WTC11 (cell line): Measurements from ENCODE around the gene ADIG. TPM values are rescaled to one million over a fixed set of nuclear protein-coding genes. Genes with fewer than 3 reads are reported as not detected.

Source experiments
- ATAC-seq: fragments of 200-7000 bp; cut with Tn5 transposase; 2 replicates; pipeline ENCODE4 v1.10.0; 2021; ENCODE audit warnings: mild to moderate bottlenecking, moderate library complexity
- CTCF ChIA-PET: fragments of 300-600 bp; sonication (Branson Sonifier 250); formaldehyde crosslinking; loops from one replicate; lab custom pipeline; 2021; ENCODE audit warnings: antibody characterized with exemption; lab: Charles Lee
- POLR2A ChIA-PET: fragments of 350-600 bp; sonication (Branson Sonifier 250); formaldehyde crosslinking; loops from one replicate; lab custom pipeline; 2021; ENCODE audit warnings: antibody characterized with exemption; lab: Charles Lee
- DNase-seq: peaks from one replicate; pipeline ENCODE4 v3.0.0; 2021; ENCODE audit warnings: low spot score
- H3K27ac Mint-ChIP-seq: 2 replicates; pipeline ENCODE4 v1.8.0; 2021; ENCODE audit warnings: mixed read lengths
- H3K27me3 Mint-ChIP-seq: 2 replicates; pipeline ENCODE4 v1.8.0; 2021; ENCODE audit warnings: low read depth, mild to moderate bottlenecking, moderate library complexity, mixed read lengths
- H3K36me3 Mint-ChIP-seq: 2 replicates; pipeline ENCODE4 v1.8.0; 2021; ENCODE audit warnings: mixed read lengths
- H3K4me1 Mint-ChIP-seq: 2 replicates; pipeline ENCODE4 v1.8.0; 2022; ENCODE audit warnings: mixed read lengths
- H3K4me3 Mint-ChIP-seq: 2 replicates; pipeline ENCODE4 v1.8.0; 2021; ENCODE audit warnings: mild to moderate bottlenecking, moderate library complexity, mixed read lengths
- H3K9me3 Mint-ChIP-seq: 2 replicates; pipeline ENCODE4 v1.8.0; 2021; ENCODE audit warnings: mixed read lengths
- ATF1 ChIP-seq: sonication (generic); formaldehyde crosslinking; IDR thresholded peaks from 2 replicates; pipeline ENCODE4 v1.8.1; 2023; ENCODE audit warnings: mild to moderate bottlenecking, moderate library complexity, missing genetic modification reagents
- ELF4 ChIP-seq: sonication (generic); formaldehyde crosslinking; IDR thresholded peaks from 2 replicates; pipeline ENCODE4 v1.8.1; 2022; ENCODE audit warnings: low read depth, mild to moderate bottlenecking, moderate library complexity, missing genetic modification reagents
- FOXP1 ChIP-seq: sonication (generic); formaldehyde crosslinking; IDR thresholded peaks from 2 replicates; pipeline ENCODE4 v1.8.0; 2022; ENCODE audit warnings: missing genetic modification reagents, mild to moderate bottlenecking, moderate library complexity, borderline replicate concordance
- JAZF1 ChIP-seq: fragments of 250-450 bp; sonication (Bioruptor Pico); IDR thresholded peaks from 2 replicates; pipeline ENCODE4 v1.9.0; 2021; ENCODE audit warnings: moderate library complexity, mild to moderate bottlenecking, inconsistent platforms
- KAT7 ChIP-seq: sonication (generic); formaldehyde crosslinking; IDR thresholded peaks from 2 replicates; pipeline ENCODE4 v1.8.1; 2023; ENCODE audit warnings: missing genetic modification reagents, mild to moderate bottlenecking, borderline replicate concordance
- MXD4 ChIP-seq: fragments of 250-450 bp; sonication (Bioruptor Pico); IDR thresholded peaks from 2 replicates; pipeline ENCODE4 v1.8.0; 2021; ENCODE audit warnings: mild to moderate bottlenecking, moderate library complexity, borderline replicate concordance
- NFE2L1 ChIP-seq: sonication (generic); formaldehyde crosslinking; IDR thresholded peaks from 2 replicates; pipeline ENCODE4 v1.8.1; 2023; ENCODE audit warnings: missing genetic modification reagents
- NFYB ChIP-seq: sonication (generic); formaldehyde crosslinking; conservative IDR thresholded peaks from 2 replicates; pipeline ENCODE4 v1.8.0; 2022; ENCODE audit warnings: low read depth, missing genetic modification reagents
- NR1H2 ChIP-seq: sonication (generic); formaldehyde crosslinking; IDR thresholded peaks from 2 replicates; pipeline ENCODE4 v1.9.0; 2021; ENCODE audit warnings: mild to moderate bottlenecking, moderate library complexity, missing genetic modification reagents
- NR3C1 ChIP-seq: sonication (generic); formaldehyde crosslinking; conservative IDR thresholded peaks from 2 replicates; pipeline ENCODE4 v1.8.1; 2023; ENCODE audit warnings: low read depth, mild to moderate bottlenecking, missing genetic modification reagents
- ZBTB21 ChIP-seq: sonication (generic); formaldehyde crosslinking; IDR thresholded peaks from 2 replicates; pipeline ENCODE4 v1.8.1; 2023; ENCODE audit warnings: mild to moderate bottlenecking, missing genetic modification reagents, borderline replicate concordance
- ZNF232 ChIP-seq: sonication (generic); formaldehyde crosslinking; IDR thresholded peaks from 2 replicates; pipeline ENCODE4 v1.8.0; 2022; ENCODE audit warnings: mild to moderate bottlenecking, missing genetic modification reagents
- ZNF423 ChIP-seq: fragments of 250-450 bp; sonication (Bioruptor Pico); IDR thresholded peaks from 2 replicates; pipeline ENCODE4 v2.1.2; 2022; ENCODE audit warnings: mild to moderate bottlenecking, moderate library complexity
- total RNA-seq: library from RNA; stranded (reverse); gene quantifications from 3 replicates; pipeline ENCODE4 v1.2.3, GENCODE V29; 2021
- TF ChIP-seq, protein P1 (sequence below): sonication (generic); formaldehyde crosslinking; IDR thresholded peaks from 2 replicates; pipeline ENCODE4 v1.8.0; 2023; ENCODE audit warnings: mild to moderate bottlenecking, missing genetic modification reagents
- TF ChIP-seq, protein P2 (sequence below): sonication (generic); formaldehyde crosslinking; IDR thresholded peaks from 2 replicates; pipeline ENCODE4 v1.8.1; 2022; ENCODE audit warnings: mild to moderate bottlenecking, moderate library complexity, missing genetic modification reagents
- TF ChIP-seq, protein P3 (sequence below): sonication (generic); formaldehyde crosslinking; IDR thresholded peaks from 2 replicates; pipeline ENCODE4 v1.8.1; 2022; ENCODE audit warnings: low read depth, mild to moderate bottlenecking, moderate library complexity, missing genetic modification reagents, borderline replicate concordance
- TF ChIP-seq, protein P4 (sequence below): sonication (generic); formaldehyde crosslinking; IDR thresholded peaks from 2 replicates; pipeline ENCODE4 v1.8.0; 2022; ENCODE audit warnings: missing genetic modification reagents
- TF ChIP-seq, protein P5 (sequence below): sonication (generic); formaldehyde crosslinking; IDR thresholded peaks from 2 replicates; pipeline ENCODE4 v1.8.1; 2023; ENCODE audit warnings: mild to moderate bottlenecking, missing genetic modification reagents, moderate library complexity
- TF ChIP-seq, protein P6 (sequence below): sonication (generic); formaldehyde crosslinking; IDR thresholded peaks from 2 replicates; pipeline ENCODE4 v1.8.0; 2022; ENCODE audit warnings: mild to moderate bottlenecking, missing genetic modification reagents
- TF ChIP-seq, protein P7 (sequence below): sonication (generic); formaldehyde crosslinking; IDR thresholded peaks from 2 replicates; pipeline ENCODE4 v1.8.1; 2023; ENCODE audit warnings: mild to moderate bottlenecking, missing genetic modification reagents, moderate library complexity

ADIG gene
- total RNA-seq, 1 experiment from 2014 or later = not detected

DNA sequence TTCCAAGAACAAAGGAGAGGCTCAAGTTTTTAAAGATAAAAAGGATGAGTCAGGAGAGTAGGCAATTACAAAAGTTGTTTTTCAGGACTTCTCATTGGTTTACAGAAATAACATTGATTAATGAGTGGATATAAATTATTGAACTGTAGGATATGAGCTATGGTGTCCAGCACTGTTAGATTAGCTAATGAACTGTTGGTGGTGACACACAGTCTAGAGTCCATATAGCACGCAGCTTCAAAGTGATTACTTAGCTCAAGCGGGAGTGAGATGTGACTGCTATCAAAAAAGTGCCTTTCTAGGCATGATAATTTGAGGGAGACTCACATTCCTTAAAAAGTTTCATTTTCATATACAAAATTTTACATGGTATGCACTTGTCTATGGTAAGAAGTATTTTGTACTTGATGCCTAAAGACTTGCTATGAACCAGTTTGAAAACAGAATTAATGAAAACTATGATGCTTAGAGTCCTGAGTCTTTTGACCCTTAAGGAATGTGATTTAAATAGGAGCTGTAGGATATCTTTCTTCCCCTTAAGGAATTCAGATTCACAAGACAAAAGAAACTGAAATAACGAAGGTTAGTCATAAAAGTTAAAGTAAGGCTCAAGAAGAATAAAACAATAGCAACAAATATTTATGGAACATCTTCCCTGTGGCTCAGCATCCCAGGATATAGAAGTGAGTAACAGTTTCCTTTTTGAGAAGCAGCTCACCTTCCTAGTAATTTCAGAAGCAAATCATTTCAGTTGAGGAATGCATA lies 22.2 kb upstream of the ADIG start:
- TF ChIP-seq, protein P1, sequence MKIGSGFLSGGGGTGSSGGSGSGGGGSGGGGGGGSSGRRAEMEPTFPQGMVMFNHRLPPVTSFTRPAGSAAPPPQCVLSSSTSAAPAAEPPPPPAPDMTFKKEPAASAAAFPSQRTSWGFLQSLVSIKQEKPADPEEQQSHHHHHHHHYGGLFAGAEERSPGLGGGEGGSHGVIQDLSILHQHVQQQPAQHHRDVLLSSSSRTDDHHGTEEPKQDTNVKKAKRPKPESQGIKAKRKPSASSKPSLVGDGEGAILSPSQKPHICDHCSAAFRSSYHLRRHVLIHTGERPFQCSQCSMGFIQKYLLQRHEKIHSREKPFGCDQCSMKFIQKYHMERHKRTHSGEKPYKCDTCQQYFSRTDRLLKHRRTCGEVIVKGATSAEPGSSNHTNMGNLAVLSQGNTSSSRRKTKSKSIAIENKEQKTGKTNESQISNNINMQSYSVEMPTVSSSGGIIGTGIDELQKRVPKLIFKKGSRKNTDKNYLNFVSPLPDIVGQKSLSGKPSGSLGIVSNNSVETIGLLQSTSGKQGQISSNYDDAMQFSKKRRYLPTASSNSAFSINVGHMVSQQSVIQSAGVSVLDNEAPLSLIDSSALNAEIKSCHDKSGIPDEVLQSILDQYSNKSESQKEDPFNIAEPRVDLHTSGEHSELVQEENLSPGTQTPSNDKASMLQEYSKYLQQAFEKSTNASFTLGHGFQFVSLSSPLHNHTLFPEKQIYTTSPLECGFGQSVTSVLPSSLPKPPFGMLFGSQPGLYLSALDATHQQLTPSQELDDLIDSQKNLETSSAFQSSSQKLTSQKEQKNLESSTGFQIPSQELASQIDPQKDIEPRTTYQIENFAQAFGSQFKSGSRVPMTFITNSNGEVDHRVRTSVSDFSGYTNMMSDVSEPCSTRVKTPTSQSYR (CRISPR knock-in tag) = no peak
- TF ChIP-seq NFE2L1 (CRISPR knock-in tag) (no peak), FOXP1 (CRISPR knock-in tag) (no peak), NR1H2 (no peak), ZNF423 (CRISPR knock-in tag) (no peak), JAZF1 (CRISPR knock-in tag) (no peak), ZBTB21 (CRISPR knock-in tag) (no peak), MXD4 (no peak), KAT7 (no peak), ATF1 (CRISPR knock-in tag) (no peak), ELF4 (CRISPR knock-in tag) (no peak), ZNF232 (no peak)
- TF ChIP-seq, protein P2, sequence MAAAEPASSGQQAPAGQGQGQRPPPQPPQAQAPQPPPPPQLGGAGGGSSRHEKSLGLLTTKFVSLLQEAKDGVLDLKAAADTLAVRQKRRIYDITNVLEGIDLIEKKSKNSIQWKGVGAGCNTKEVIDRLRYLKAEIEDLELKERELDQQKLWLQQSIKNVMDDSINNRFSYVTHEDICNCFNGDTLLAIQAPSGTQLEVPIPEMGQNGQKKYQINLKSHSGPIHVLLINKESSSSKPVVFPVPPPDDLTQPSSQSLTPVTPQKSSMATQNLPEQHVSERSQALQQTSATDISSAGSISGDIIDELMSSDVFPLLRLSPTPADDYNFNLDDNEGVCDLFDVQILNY = no peak
- TF ChIP-seq, protein P3, sequence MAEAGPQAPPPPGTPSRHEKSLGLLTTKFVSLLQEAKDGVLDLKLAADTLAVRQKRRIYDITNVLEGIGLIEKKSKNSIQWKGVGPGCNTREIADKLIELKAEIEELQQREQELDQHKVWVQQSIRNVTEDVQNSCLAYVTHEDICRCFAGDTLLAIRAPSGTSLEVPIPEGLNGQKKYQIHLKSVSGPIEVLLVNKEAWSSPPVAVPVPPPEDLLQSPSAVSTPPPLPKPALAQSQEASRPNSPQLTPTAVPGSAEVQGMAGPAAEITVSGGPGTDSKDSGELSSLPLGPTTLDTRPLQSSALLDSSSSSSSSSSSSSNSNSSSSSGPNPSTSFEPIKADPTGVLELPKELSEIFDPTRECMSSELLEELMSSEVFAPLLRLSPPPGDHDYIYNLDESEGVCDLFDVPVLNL = no peak
- TF ChIP-seq, protein P4, sequence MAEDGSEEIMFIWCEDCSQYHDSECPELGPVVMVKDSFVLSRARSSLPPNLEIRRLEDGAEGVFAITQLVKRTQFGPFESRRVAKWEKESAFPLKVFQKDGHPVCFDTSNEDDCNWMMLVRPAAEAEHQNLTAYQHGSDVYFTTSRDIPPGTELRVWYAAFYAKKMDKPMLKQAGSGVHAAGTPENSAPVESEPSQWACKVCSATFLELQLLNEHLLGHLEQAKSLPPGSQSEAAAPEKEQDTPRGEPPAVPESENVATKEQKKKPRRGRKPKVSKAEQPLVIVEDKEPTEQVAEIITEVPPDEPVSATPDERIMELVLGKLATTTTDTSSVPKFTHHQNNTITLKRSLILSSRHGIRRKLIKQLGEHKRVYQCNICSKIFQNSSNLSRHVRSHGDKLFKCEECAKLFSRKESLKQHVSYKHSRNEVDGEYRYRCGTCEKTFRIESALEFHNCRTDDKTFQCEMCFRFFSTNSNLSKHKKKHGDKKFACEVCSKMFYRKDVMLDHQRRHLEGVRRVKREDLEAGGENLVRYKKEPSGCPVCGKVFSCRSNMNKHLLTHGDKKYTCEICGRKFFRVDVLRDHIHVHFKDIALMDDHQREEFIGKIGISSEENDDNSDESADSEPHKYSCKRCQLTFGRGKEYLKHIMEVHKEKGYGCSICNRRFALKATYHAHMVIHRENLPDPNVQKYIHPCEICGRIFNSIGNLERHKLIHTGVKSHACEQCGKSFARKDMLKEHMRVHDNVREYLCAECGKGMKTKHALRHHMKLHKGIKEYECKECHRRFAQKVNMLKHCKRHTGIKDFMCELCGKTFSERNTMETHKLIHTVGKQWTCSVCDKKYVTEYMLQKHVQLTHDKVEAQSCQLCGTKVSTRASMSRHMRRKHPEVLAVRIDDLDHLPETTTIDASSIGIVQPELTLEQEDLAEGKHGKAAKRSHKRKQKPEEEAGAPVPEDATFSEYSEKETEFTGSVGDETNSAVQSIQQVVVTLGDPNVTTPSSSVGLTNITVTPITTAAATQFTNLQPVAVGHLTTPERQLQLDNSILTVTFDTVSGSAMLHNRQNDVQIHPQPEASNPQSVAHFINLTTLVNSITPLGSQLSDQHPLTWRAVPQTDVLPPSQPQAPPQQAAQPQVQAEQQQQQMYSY (CRISPR knock-in tag) = no peak
- TF ChIP-seq, protein P5, sequence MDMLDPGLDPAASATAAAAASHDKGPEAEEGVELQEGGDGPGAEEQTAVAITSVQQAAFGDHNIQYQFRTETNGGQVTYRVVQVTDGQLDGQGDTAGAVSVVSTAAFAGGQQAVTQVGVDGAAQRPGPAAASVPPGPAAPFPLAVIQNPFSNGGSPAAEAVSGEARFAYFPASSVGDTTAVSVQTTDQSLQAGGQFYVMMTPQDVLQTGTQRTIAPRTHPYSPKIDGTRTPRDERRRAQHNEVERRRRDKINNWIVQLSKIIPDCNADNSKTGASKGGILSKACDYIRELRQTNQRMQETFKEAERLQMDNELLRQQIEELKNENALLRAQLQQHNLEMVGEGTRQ = no peak
- POLR2A ChIA-PET = no interaction called here
- H3K4me1 Mint-ChIP-seq = no peaks in the 10 kb centered on the region
- ATAC-seq (no peak), DNase-seq (no peak)
- no peaks in the 10 kb centered on the region for H3K9me3 Mint-ChIP-seq
- H3K4me3 Mint-ChIP-seq = no peak overlapping the region
- H3K27me3 Mint-ChIP-seq = no peaks in the 10 kb centered on the region
- no peak overlapping the region for H3K27ac Mint-ChIP-seq
- H3K36me3 Mint-ChIP-seq = peaks cover 37% of the 10 kb centered on the region
- CTCF ChIA-PET = no interaction called here

DNA sequence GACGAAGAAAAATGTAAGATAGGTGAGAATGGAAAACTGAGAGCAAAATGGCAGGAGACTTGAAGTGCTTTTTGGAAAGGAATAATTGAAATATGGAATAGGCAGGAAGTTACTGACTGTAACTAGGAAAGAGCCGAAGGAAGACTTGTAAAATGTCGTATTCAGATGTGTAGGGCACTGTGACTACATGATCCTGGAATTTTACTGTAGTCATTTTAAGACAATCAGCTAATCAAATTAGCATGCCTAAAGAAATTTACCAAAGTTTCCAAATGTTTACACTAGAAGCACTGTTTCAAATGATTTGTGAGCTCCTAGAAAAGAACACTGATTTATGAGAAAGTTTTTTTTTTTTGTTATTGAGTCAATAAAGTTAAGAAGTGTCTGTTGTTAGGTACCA lies 21.2 kb upstream of the ADIG start:
- ATAC-seq = no peak
- Mint-ChIP-seq H3K27ac (no peak overlapping the region), H3K4me1 (no peaks in the 10 kb centered on the region), H3K4me3 (no peak overlapping the region), H3K36me3 (peaks cover 30% of the 10 kb centered on the region), H3K27me3 (no peaks in the 10 kb centered on the region), H3K9me3 (no peaks in the 10 kb centered on the region)
- no peak for DNase-seq
- CTCF ChIA-PET = interaction anchor here (0.6 kb wide), 1 partner anchor 259 kb away, joined by 3 read pairs; no protein-coding TSS in a partner anchor
- POLR2A ChIA-PET = no interaction called here
- TF ChIP-seq, protein P6, sequence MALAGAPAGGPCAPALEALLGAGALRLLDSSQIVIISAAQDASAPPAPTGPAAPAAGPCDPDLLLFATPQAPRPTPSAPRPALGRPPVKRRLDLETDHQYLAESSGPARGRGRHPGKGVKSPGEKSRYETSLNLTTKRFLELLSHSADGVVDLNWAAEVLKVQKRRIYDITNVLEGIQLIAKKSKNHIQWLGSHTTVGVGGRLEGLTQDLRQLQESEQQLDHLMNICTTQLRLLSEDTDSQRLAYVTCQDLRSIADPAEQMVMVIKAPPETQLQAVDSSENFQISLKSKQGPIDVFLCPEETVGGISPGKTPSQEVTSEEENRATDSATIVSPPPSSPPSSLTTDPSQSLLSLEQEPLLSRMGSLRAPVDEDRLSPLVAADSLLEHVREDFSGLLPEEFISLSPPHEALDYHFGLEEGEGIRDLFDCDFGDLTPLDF (CRISPR knock-in tag) = no peak
- TF ChIP-seq, protein P1 (CRISPR knock-in tag) = no peak
- TF ChIP-seq NFYB (CRISPR knock-in tag) (no peak), ZBTB21 (CRISPR knock-in tag) (no peak), NR3C1 (no peak)
- TF ChIP-seq, protein P7, sequence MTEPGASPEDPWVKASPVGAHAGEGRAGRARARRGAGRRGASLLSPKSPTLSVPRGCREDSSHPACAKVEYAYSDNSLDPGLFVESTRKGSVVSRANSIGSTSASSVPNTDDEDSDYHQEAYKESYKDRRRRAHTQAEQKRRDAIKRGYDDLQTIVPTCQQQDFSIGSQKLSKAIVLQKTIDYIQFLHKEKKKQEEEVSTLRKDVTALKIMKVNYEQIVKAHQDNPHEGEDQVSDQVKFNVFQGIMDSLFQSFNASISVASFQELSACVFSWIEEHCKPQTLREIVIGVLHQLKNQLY = no peak
